Measurements from ENCODE around the gene GOLGA6L7. TPM values are rescaled to one million over a fixed set of nuclear protein-coding genes. Genes with fewer than 3 reads are reported as not detected.
"Not testable (repeated sequence)": the region's sequence is repeated elsewhere in the genome, so short reads cannot be mapped to it uniquely, and the experiment has no call there.

Gene GOLGA6L7
- total RNA-seq, 2 experiments from 2014 or later: not detected

DNA sequence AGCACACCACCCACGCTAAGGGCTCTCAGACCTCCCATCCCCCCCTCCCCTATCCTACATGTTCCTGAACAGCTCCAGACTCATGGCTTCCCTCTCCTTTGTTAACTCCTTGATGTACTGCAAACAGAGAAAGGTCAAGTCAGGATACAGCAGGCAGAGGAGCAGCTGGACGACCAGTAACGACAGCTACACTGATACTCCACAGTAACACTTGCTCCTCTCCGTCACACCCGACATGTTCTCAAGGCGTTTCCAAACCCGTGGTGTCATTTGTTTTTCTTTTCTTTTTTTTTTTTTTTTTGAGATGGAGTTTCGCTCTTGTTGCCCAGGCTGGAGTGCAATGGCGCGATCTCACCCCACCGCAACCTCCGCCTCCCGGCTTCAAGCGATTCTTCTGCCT is 4.3 kb downstream of the GOLGA6L7 start:
- not testable (repeated sequence) for H3K9me3 ChIP-seq (ENCODE audit: control insufficient read depth in 1 of 2, insufficient read depth in 1 of 2, low read length in 2 of 2)

DNA sequence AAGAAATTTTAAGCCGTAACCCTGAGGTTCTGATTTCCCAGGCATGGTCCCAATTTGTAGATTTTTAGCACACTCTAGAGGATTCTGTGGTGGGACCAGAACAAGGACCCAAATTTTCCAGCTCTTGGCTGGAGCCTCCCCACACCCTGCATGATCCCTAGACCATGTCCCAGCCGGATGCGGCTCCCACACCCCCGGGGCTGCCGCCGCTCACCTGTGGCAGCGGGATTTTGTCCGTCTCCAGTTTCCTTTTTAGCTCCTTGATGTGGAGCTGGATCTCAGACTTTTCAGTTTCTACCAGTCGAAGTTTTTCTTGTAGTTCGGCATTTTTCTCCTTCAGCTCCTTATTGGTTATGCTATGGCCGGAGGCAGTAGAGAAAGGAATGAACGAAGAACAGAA is 4.9 kb downstream of the GOLGA6L7 start:
- POLR2A ChIA-PET; H3K36me3 Mint-ChIP-seq (ENCODE audit: low read depth); H3K27me3 Mint-ChIP-seq; H3K4me3 ChIP-seq (ENCODE audit: low read length); H3K4me1 Mint-ChIP-seq (ENCODE audit: low read depth); DNase-seq; H3K36me3 ChIP-seq (ENCODE audit: insufficient read depth, low read length); H3K27ac ChIP-seq (ENCODE audit: low read depth in 1 of 2, low read length in 2 of 2); H3K4me3 Mint-ChIP-seq; intact Hi-C loops (cut with DNase I, micrococcal nuclease); H3K4me1 ChIP-seq (ENCODE audit: insufficient read depth, low read length); H3K9me3 ChIP-seq (ENCODE audit: control insufficient read depth in 1 of 2, insufficient read depth in 1 of 2, low read length in 2 of 2); H3K27me3 ChIP-seq (ENCODE audit: control insufficient read depth in 1 of 2, insufficient read depth in 2 of 2, low read length in 2 of 2); H3K27ac Mint-ChIP-seq; H3K9me3 Mint-ChIP-seq; ATAC-seq (ENCODE audit: poor library complexity): not testable (repeated sequence)
- CTCF ChIA-PET: interaction anchor here (0.6 kb wide), 1 partner anchor 54 kb away, joined by 3 read pairs; no protein-coding TSS in a partner anchor

More for the DNA sequence above, 4.3 kb downstream of the GOLGA6L7 start:
- H3K4me1 ChIP-seq (ENCODE audit: insufficient read depth, low read length); POLR2A ChIA-PET; H3K27me3 Mint-ChIP-seq; H3K9me3 Mint-ChIP-seq; H3K27ac Mint-ChIP-seq; intact Hi-C loops (cut with DNase I, micrococcal nuclease); ATAC-seq (ENCODE audit: poor library complexity); H3K36me3 ChIP-seq (ENCODE audit: insufficient read depth, low read length); H3K4me3 ChIP-seq (ENCODE audit: low read length); H3K27me3 ChIP-seq (ENCODE audit: control insufficient read depth in 1 of 2, insufficient read depth in 2 of 2, low read length in 2 of 2); H3K27ac ChIP-seq (ENCODE audit: low read depth in 1 of 2, low read length in 2 of 2); H3K36me3 Mint-ChIP-seq (ENCODE audit: low read depth); CTCF ChIA-PET; H3K4me3 Mint-ChIP-seq; H3K4me1 Mint-ChIP-seq (ENCODE audit: low read depth); DNase-seq: not testable (repeated sequence)

DNA sequence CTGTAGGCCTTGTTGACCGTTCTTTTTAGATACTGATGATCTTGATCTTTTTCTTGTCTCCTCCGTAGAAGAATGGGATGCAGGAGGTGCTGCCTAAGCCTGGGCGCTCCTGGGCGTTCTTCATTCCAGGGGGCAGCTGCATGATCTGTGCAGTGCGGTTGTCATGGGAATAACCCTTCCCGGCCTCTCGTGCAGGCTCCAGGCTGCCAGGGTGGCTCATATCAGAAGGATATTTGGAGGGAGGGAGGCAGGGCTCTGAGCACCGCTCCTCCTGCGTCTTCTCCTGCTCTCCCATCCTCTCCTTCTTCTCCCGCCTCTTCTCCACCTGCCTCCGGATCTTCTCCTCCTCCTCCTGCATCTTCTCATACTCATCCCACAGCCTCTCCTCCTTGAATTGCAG is 6.2 kb downstream of the GOLGA6L7 start:
- DNase-seq: not testable (repeated sequence)

DNA sequence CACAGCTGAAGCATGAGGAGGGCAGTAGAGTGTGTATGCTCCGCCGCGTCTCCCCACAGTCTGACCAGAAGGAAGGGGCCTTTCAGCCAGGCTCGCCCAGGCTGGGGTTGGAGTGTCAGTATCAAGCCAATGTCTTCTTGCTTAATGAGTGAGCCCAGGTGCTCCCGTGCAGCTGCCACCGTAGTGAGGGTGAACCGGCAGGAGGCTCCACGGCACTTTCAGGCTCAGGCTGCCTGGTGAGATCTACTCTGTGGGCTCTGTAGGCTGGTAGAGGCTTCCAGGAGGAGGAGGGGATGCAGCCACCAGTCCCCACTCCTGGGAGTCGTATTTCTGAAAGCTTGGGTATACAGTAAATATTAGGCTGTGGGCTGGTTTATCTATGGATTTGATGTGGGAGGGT is 8.2 kb downstream of the GOLGA6L7 start:
- DNase-seq; H3K4me3 Mint-ChIP-seq; H3K27ac ChIP-seq (ENCODE audit: low read depth in 1 of 2, low read length in 2 of 2); H3K4me1 ChIP-seq (ENCODE audit: insufficient read depth, low read length); H3K27ac Mint-ChIP-seq; CTCF ChIA-PET; H3K9me3 Mint-ChIP-seq; H3K36me3 ChIP-seq (ENCODE audit: insufficient read depth, low read length); H3K9me3 ChIP-seq (ENCODE audit: control insufficient read depth in 1 of 2, insufficient read depth in 1 of 2, low read length in 2 of 2); H3K27me3 ChIP-seq (ENCODE audit: control insufficient read depth in 1 of 2, insufficient read depth in 2 of 2, low read length in 2 of 2); ATAC-seq (ENCODE audit: poor library complexity); H3K4me1 Mint-ChIP-seq (ENCODE audit: low read depth); intact Hi-C loops (cut with DNase I, micrococcal nuclease); H3K27me3 Mint-ChIP-seq; POLR2A ChIA-PET; H3K4me3 ChIP-seq (ENCODE audit: low read length); H3K36me3 Mint-ChIP-seq (ENCODE audit: low read depth): not testable (repeated sequence)

More for the DNA sequence above, 6.2 kb downstream of the GOLGA6L7 start:
- intact Hi-C loops (cut with DNase I, micrococcal nuclease); H3K27me3 ChIP-seq (ENCODE audit: control insufficient read depth in 1 of 2, insufficient read depth in 2 of 2, low read length in 2 of 2); H3K9me3 Mint-ChIP-seq; POLR2A ChIA-PET; H3K4me3 Mint-ChIP-seq; CTCF ChIA-PET; H3K4me1 ChIP-seq (ENCODE audit: insufficient read depth, low read length); ATAC-seq (ENCODE audit: poor library complexity); H3K4me1 Mint-ChIP-seq (ENCODE audit: low read depth); H3K36me3 ChIP-seq (ENCODE audit: insufficient read depth, low read length); H3K27ac Mint-ChIP-seq; H3K27me3 Mint-ChIP-seq; H3K27ac ChIP-seq (ENCODE audit: low read depth in 1 of 2, low read length in 2 of 2); H3K9me3 ChIP-seq (ENCODE audit: control insufficient read depth in 1 of 2, insufficient read depth in 1 of 2, low read length in 2 of 2); H3K4me3 ChIP-seq (ENCODE audit: low read length); H3K36me3 Mint-ChIP-seq (ENCODE audit: low read depth): not testable (repeated sequence)

DNA sequence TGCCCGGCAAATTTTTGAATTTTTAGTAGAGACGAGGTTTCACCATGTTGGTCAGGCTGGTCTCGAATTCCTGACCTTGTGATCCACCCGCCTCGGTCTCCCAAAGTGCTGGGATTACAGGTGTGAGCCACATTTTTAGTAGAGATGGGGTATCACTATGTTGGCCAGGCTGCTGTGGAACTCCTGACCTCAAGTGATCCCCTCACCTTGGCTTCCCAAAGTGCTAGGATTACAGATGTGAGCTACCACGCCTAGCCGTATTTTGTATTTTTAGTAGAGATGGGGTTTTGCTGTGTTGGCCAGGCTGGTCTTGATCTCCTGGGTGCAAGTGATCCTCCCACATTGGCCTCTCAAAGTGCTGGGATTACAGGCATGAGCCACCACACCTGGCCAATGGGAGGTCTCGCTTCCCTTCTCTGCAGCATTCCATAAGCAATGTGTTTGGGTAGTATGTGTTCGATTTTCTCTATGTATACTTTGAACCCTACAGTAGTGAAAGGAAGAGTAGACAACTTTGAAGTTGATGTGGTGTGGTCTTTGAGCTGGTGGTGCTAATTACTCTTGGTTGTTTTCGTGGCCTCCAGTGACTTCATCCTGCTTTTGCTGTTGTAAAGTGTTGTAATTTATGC is 13.4 kb downstream of the GOLGA6L7 start:
- ATAC-seq (ENCODE audit: poor library complexity); POLR2A ChIA-PET; H3K4me3 ChIP-seq (ENCODE audit: low read length); H3K9me3 ChIP-seq (ENCODE audit: control insufficient read depth in 1 of 2, insufficient read depth in 1 of 2, low read length in 2 of 2); CTCF ChIA-PET; H3K36me3 ChIP-seq (ENCODE audit: insufficient read depth, low read length); H3K27me3 Mint-ChIP-seq; H3K27ac Mint-ChIP-seq; H3K36me3 Mint-ChIP-seq (ENCODE audit: low read depth); H3K27ac ChIP-seq (ENCODE audit: low read depth in 1 of 2, low read length in 2 of 2); H3K9me3 Mint-ChIP-seq; DNase-seq; intact Hi-C loops (cut with DNase I, micrococcal nuclease); H3K27me3 ChIP-seq (ENCODE audit: control insufficient read depth in 1 of 2, insufficient read depth in 2 of 2, low read length in 2 of 2); H3K4me3 Mint-ChIP-seq; H3K4me1 ChIP-seq (ENCODE audit: insufficient read depth, low read length): not testable (repeated sequence)
- peaks cover 16% of the 10 kb centered on the region for H3K4me1 Mint-ChIP-seq (ENCODE audit: low read depth)

DNA sequence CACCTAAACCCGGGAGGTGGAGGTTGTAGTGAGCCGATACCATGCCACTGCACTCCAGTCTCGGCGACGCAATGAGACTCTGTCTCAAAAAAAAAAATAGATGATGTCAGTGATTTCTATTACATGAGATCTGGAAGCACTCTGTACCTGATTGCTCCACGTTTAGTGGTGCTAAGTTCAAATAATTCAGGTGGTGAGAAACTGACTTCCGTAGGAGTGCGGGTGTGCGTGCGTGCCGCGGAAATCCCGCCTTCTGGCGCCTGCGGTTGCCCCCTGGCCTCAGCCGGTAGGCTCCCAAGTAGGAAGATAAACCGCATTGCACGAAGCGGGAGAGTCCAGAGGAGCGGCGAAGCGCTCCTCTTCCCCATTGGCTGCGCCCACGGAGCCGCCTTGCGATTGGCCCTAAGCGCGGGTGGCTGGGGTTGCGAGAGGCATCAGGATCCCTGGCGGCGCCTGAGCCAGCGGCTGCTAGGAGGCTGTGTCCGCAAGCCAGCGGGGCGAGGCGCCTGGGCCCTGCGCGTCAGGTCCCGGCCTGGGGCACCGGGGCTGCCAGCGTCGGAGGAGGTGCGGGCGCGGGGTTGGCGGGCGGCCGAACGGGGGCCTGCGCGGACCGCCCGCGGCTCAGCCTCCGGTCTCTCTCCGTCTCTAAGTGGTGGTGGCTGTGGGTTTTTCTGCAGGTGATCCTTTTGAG is 16.4 kb downstream of the GOLGA6L7 start:
- peak; percentile 33 to 91 (median 60) for DNase-seq
- H3K27me3 Mint-ChIP-seq; H3K27me3 ChIP-seq (ENCODE audit: control insufficient read depth in 1 of 2, insufficient read depth in 2 of 2, low read length in 2 of 2); H3K27ac ChIP-seq (ENCODE audit: low read depth in 1 of 2, low read length in 2 of 2); CTCF ChIA-PET; H3K36me3 Mint-ChIP-seq (ENCODE audit: low read depth); H3K36me3 ChIP-seq (ENCODE audit: insufficient read depth, low read length); H3K4me1 ChIP-seq (ENCODE audit: insufficient read depth, low read length); H3K9me3 ChIP-seq (ENCODE audit: control insufficient read depth in 1 of 2, insufficient read depth in 1 of 2, low read length in 2 of 2); H3K9me3 Mint-ChIP-seq; intact Hi-C loops (cut with DNase I, micrococcal nuclease); POLR2A ChIA-PET: not testable (repeated sequence)
- peak overlapping the region; percentile 92 for H3K27ac Mint-ChIP-seq
- peak overlapping the region; percentile 89 for H3K4me3 Mint-ChIP-seq
- H3K4me1 Mint-ChIP-seq (ENCODE audit: low read depth): peaks cover 16% of the 10 kb centered on the region
- peak; percentile 89 for ATAC-seq (ENCODE audit: poor library complexity)
- H3K4me3 ChIP-seq (ENCODE audit: low read length): peak overlapping the region; percentile 59

DNA sequence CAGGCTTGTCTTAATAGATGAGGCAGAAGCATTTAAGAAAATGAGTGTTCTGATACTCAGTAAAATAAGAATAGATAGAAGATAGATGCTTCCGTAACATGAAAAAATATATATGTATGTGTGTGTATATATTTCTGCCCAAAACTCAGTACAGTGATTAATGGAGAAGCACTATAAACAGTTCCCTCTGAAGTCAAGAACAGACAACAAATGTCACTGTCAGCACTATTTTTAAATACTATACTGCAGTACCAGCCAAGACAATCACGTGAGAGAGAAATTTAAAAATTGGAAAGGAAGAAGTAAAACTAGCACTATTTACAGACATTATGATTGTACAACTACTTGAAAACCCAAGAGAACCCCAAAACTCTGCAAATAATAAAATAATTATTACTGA is 27.0 kb downstream of the GOLGA6L7 start:
- H3K9me3 ChIP-seq (ENCODE audit: control insufficient read depth in 1 of 2, insufficient read depth in 1 of 2, low read length in 2 of 2); POLR2A ChIA-PET; H3K4me3 Mint-ChIP-seq; intact Hi-C loops (cut with DNase I, micrococcal nuclease); H3K9me3 Mint-ChIP-seq; H3K27ac Mint-ChIP-seq; DNase-seq; H3K27me3 Mint-ChIP-seq; H3K36me3 Mint-ChIP-seq (ENCODE audit: low read depth); CTCF ChIA-PET; H3K4me3 ChIP-seq (ENCODE audit: low read length); H3K4me1 ChIP-seq (ENCODE audit: insufficient read depth, low read length); H3K27me3 ChIP-seq (ENCODE audit: control insufficient read depth in 1 of 2, insufficient read depth in 2 of 2, low read length in 2 of 2); ATAC-seq (ENCODE audit: poor library complexity); H3K27ac ChIP-seq (ENCODE audit: low read depth in 1 of 2, low read length in 2 of 2); H3K36me3 ChIP-seq (ENCODE audit: insufficient read depth, low read length): not testable (repeated sequence)
- peaks cover 12% of the 10 kb centered on the region for H3K4me1 Mint-ChIP-seq (ENCODE audit: low read depth)

All from CD4-positive, alpha-beta T cell (primary cell).